ENCODE results near the gene DAAM1. TPM values are rescaled to one million over a fixed set of nuclear protein-coding genes. Genes with fewer than 3 reads are reported as not detected.

Gene DAAM1
- total and polyA plus RNA-seq, 2 donors (not counting 1 experiment from before 2014, with no cell fraction given): 11.2 to 34.3 TPM

- Histone ChIP-seq H3K36me3 (replicated peaks in 1 of 2; ENCODE audit: control extremely low read depth in 1 of 2, control insufficient read depth in 1 of 2, extremely low read depth in 1 of 2, insufficient read depth in 2 of 2, low read length in 1 of 2) (peaks cover 5 to 15% of the 10 kb centered on the region in 2 experiments), H3K9ac (ENCODE audit: low read length) (no peak overlapping the region), H3K9me3 (ENCODE audit: control extremely low read depth in 1 of 3, control insufficient read depth in 2 of 3, insufficient read depth in 1 of 3, low read length in 2 of 3) (no peaks in the 10 kb centered on the region), H2AFZ (ENCODE audit: insufficient read depth, low read depth, low read length, poor library complexity, severe bottlenecking) (no peak overlapping the region), H3K4me1 (ENCODE audit: control insufficient read depth in 2 of 2, insufficient read depth in 2 of 2, low read length in 2 of 2) (peaks cover 9 to 10% of the 10 kb centered on the region in 2 donors), H3K27me3 (replicated peaks in 1 of 4; ENCODE audit: control extremely low read depth in 1 of 4, control insufficient read depth in 3 of 4, insufficient read depth in 4 of 4, low read length in 3 of 4) (no peaks in the 10 kb centered on the region), H3K4me3 (ENCODE audit: control extremely low read depth in 1 of 5, extremely low read depth in 1 of 5, insufficient read depth in 1 of 5, low read depth in 2 of 5, low read length in 4 of 5) (no peak overlapping the region), H3K27ac (ENCODE audit: low read length in 2 of 2) (no peak overlapping the region), H4K20me1 (ENCODE audit: control insufficient read depth, insufficient read depth, low read length, poor library complexity, severe bottlenecking) (no peaks in the 10 kb centered on the region), H3K79me2 (ENCODE audit: control insufficient read depth, insufficient read depth, low read length) (no peaks in the 10 kb centered on the region), H3K4me2 (replicated peaks; ENCODE audit: low read depth, low read length, poor library complexity, severe bottlenecking) (no peak overlapping the region)
- intact Hi-C loops (cut with micrococcal nuclease): no loop called here
- ATAC-seq (ENCODE audit: low read depth) (no peak), DNase-seq (no peak)
- CTCF ChIA-PET: no interaction called here
- H3K9me3 Mint-ChIP-seq (ENCODE audit: insufficient read depth): no peaks in the 10 kb centered on the region
- H3K27ac Mint-ChIP-seq: no peak overlapping the region
- H3K27me3 Mint-ChIP-seq: no peaks in the 10 kb centered on the region
- POLR2A ChIA-PET: no interaction called here
- H3K4me3 Mint-ChIP-seq: no peak overlapping the region
- H3K4me1 Mint-ChIP-seq: peaks cover 28% of the 10 kb centered on the region
- WGBS (ENCODE audit: insufficient coverage): 100% methylated on average over 1 of the region's 2 CpGs
- no peak for TF ChIP-seq EZH2 (IDR thresholded peaks at IDR 0.05; ENCODE audit: borderline replicate concordance, insufficient read depth, low read depth, low read length, poor library complexity, severe bottlenecking)
- TF ChIP-seq CTCF (IDR thresholded peaks at IDR 0.05): no peak
These were observed 108.0 kb downstream of the DAAM1 start for GRCh38 chr14:59296508-59296907.

GRCh38 chr14:59297071-59297776, 108.8 kb downstream of the DAAM1 start:
- no peaks in the 10 kb centered on the region for H3K27me3 ChIP-seq (replicated peaks in 1 of 4; ENCODE audit: control extremely low read depth in 1 of 4, control insufficient read depth in 3 of 4, insufficient read depth in 4 of 4, low read length in 3 of 4)
- ATAC-seq (ENCODE audit: low read depth): no peak
- H3K9me3 ChIP-seq (ENCODE audit: control extremely low read depth in 1 of 3, control insufficient read depth in 2 of 3, insufficient read depth in 1 of 3, low read length in 2 of 3): no peaks in the 10 kb centered on the region
- no peaks in the 10 kb centered on the region for H3K79me2 ChIP-seq (ENCODE audit: control insufficient read depth, insufficient read depth, low read length)
- Mint-ChIP-seq H3K27me3 (no peaks in the 10 kb centered on the region), H3K9me3 (ENCODE audit: insufficient read depth) (no peaks in the 10 kb centered on the region), H3K27ac (no peak overlapping the region), H3K4me1 (peaks cover 35% of the 10 kb centered on the region), H3K4me3 (no peak overlapping the region)
- H4K20me1 ChIP-seq (ENCODE audit: control insufficient read depth, insufficient read depth, low read length, poor library complexity, severe bottlenecking): no peaks in the 10 kb centered on the region
- H3K4me1 ChIP-seq (ENCODE audit: control insufficient read depth in 2 of 2, insufficient read depth in 2 of 2, low read length in 2 of 2): peaks cover 14 to 16% of the 10 kb centered on the region in 2 donors
- ChIA-PET POLR2A (no interaction called here), CTCF (no interaction called here)
- H3K4me3 ChIP-seq (ENCODE audit: control extremely low read depth in 1 of 5, extremely low read depth in 1 of 5, insufficient read depth in 1 of 5, low read depth in 2 of 5, low read length in 4 of 5): no peak overlapping the region
- H3K9ac ChIP-seq (ENCODE audit: low read length): no peak overlapping the region
- H3K27ac ChIP-seq (ENCODE audit: low read length in 2 of 2): no peak overlapping the region
- WGBS (ENCODE audit: insufficient coverage): 55% methylated on average over 1 of the region's 5 CpGs
- H3K4me2 ChIP-seq (replicated peaks; ENCODE audit: low read depth, low read length, poor library complexity, severe bottlenecking): no peak overlapping the region
- DNase-seq: no peak
- no peak overlapping the region for H2AFZ ChIP-seq (ENCODE audit: insufficient read depth, low read depth, low read length, poor library complexity, severe bottlenecking)
- intact Hi-C loops (cut with micrococcal nuclease): no loop called here
- TF ChIP-seq CTCF (IDR thresholded peaks at IDR 0.05) (no peak), EZH2 (IDR thresholded peaks at IDR 0.05; ENCODE audit: borderline replicate concordance, insufficient read depth, low read depth, low read length, poor library complexity, severe bottlenecking) (no peak)
- peaks cover 0 to 9% of the 10 kb centered on the region in 2 experiments for H3K36me3 ChIP-seq (replicated peaks in 1 of 2; ENCODE audit: control extremely low read depth in 1 of 2, control insufficient read depth in 1 of 2, extremely low read depth in 1 of 2, insufficient read depth in 2 of 2, low read length in 1 of 2)
